Measurements from ENCODE around the gene CYTH3.

CYTH3 gene

GRCh38 chr7:6179620-6180343 lies 92.6 kb downstream of the CYTH3 start:
- TF ChIP-seq, protein P1, sequence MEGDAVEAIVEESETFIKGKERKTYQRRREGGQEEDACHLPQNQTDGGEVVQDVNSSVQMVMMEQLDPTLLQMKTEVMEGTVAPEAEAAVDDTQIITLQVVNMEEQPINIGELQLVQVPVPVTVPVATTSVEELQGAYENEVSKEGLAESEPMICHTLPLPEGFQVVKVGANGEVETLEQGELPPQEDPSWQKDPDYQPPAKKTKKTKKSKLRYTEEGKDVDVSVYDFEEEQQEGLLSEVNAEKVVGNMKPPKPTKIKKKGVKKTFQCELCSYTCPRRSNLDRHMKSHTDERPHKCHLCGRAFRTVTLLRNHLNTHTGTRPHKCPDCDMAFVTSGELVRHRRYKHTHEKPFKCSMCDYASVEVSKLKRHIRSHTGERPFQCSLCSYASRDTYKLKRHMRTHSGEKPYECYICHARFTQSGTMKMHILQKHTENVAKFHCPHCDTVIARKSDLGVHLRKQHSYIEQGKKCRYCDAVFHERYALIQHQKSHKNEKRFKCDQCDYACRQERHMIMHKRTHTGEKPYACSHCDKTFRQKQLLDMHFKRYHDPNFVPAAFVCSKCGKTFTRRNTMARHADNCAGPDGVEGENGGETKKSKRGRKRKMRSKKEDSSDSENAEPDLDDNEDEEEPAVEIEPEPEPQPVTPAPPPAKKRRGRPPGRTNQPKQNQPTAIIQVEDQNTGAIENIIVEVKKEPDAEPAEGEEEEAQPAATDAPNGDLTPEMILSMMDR (IDR thresholded peaks at IDR 0.05; ENCODE audit: low read depth, low read length, missing control alignments) = no peak
- H3K4me3 ChIP-seq (ENCODE audit: low read depth, low read length) = no peak overlapping the region
- no peak for DNase-seq (ENCODE audit: low read depth)

- no peak overlapping the region for H3K4me3 ChIP-seq (ENCODE audit: low read depth, low read length)
- TF ChIP-seq, protein P1 (IDR thresholded peaks at IDR 0.05; ENCODE audit: low read depth, low read length, missing control alignments) = no peak
- no peak for DNase-seq (ENCODE audit: low read depth)
Measured at GRCh38 chr7:6178298-6179029, 94.0 kb downstream of the CYTH3 start.

GRCh38 chr7:6175645-6176044 lies 96.8 kb downstream of the CYTH3 start:
- no peak overlapping the region for H3K4me3 ChIP-seq (ENCODE audit: low read depth, low read length)
- DNase-seq (ENCODE audit: low read depth) = no peak
- TF ChIP-seq, protein P1 (IDR thresholded peaks at IDR 0.05; ENCODE audit: low read depth, low read length, missing control alignments) = no peak

DNA sequence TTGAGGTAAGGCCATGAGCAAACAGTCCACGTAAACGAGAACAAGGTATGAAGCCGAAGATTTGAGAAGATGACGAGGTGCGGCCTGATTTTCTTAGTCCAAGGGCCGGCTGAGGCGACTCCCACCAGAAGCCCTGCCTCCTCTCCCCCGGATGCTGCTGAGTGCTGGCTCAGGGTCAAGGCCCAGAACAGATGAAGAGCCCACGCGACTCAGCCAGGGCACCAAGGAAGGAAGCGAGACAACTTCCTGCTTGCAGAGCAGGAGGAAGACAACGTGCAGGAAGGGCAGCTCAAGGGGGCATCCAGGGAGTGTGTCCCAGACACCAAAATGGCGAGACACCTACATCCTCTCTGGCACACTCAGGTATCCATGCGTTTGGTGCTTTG lies 99.5 kb downstream of the CYTH3 start:
- TF ChIP-seq, protein P1 (IDR thresholded peaks at IDR 0.05; ENCODE audit: low read depth, low read length, missing control alignments) = no peak
- H3K4me3 ChIP-seq (ENCODE audit: low read depth, low read length) = no peak overlapping the region
- no peak for DNase-seq (ENCODE audit: low read depth)

GRCh38 chr7:6172224-6172909 lies 100.1 kb downstream of the CYTH3 start:
- TF ChIP-seq, protein P1 (IDR thresholded peaks at IDR 0.05; ENCODE audit: low read depth, low read length, missing control alignments) = no peak
- no peak overlapping the region for H3K4me3 ChIP-seq (ENCODE audit: low read depth, low read length)
- no peak for DNase-seq (ENCODE audit: low read depth)

GRCh38 chr7:6171532-6172223 lies 100.7 kb downstream of the CYTH3 start:
- DNase-seq (ENCODE audit: low read depth) = no peak
- H3K4me3 ChIP-seq (ENCODE audit: low read depth, low read length) = no peak overlapping the region
- TF ChIP-seq, protein P1 (IDR thresholded peaks at IDR 0.05; ENCODE audit: low read depth, low read length, missing control alignments) = no peak

Measured in GM12864 (cell line).